ENCODE data around the gene NBEA.
"Not testable (repeated sequence)": the region's sequence is repeated elsewhere in the genome, so short reads cannot be mapped to it uniquely, and the experiment has no call there.

The NBEA gene

DNA sequence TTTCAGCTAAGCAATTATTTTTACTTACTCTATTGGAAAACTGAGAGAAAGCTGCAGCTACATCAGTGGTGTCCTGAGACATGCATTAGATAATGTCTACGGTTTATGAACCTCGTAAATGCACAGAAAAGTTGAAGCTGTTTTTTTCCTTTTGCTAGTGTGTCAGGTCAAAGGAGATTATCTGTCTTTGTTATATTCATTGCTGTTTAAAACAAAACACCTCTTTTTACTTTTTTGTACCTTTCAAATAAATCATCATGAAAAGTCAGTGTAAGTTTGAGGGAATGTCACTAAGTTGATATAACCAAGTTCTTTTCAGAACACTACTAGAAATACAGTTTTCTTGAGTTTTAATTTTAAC, 2.2 kb downstream of the NBEA start:
- ChIA-PET POLR2A (no interaction called here), CTCF (interaction anchor here (0.9 kb wide), 1 partner anchor 11 kb away, joined by 3 read pairs; no protein-coding TSS in a partner anchor)
- TF ChIP-seq, protein P1, sequence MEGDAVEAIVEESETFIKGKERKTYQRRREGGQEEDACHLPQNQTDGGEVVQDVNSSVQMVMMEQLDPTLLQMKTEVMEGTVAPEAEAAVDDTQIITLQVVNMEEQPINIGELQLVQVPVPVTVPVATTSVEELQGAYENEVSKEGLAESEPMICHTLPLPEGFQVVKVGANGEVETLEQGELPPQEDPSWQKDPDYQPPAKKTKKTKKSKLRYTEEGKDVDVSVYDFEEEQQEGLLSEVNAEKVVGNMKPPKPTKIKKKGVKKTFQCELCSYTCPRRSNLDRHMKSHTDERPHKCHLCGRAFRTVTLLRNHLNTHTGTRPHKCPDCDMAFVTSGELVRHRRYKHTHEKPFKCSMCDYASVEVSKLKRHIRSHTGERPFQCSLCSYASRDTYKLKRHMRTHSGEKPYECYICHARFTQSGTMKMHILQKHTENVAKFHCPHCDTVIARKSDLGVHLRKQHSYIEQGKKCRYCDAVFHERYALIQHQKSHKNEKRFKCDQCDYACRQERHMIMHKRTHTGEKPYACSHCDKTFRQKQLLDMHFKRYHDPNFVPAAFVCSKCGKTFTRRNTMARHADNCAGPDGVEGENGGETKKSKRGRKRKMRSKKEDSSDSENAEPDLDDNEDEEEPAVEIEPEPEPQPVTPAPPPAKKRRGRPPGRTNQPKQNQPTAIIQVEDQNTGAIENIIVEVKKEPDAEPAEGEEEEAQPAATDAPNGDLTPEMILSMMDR (IDR thresholded peaks at IDR 0.05; ENCODE audit: control extremely low read depth, extremely low read depth, low read depth, missing control alignments) = no peak
- no peak for DNase-seq (ENCODE audit: extremely low spot score)

DNA sequence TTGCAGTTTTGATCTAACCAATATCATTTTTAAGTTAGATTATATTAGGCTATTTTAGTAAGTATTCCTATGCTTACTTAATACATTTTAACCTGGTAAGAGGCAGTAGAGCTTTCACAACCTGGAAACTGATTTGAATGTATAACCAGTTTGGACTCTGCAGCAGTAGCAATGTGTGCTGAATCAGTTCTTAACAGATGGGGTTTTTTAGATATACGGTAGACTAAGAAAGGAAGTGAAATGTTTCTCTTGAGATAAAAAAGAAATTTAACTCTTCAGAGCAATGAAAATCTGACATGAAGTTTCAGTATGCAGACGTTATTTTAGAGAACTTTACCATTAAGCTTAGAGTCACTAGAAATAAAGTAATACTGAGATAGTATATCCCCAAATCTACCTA, 2.7 kb downstream of the NBEA start:
- POLR2A ChIA-PET = no interaction called here

DNA sequence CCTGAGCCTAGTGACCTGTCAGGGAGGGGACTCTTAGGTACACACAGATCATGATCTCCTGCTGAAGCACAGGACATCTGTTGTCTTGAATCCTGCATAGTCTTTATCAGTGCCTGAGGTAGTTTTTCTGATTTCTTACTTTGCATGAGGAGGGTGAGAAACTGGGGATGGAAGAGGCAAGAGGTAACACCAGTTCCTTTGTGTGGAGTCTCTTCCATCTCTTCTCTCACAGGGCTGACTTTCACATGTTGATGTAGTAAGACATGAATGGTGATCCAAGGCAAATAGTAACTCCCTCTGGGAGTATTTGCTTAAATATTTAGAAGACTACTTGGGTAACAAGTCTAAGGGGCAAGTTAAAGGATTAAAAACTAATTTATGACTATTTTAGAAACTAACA, 9.5 kb downstream of the NBEA start:
- CTCF ChIA-PET = interaction anchor here (0.8 to 2.5 kb wide), 3 partner anchors 9 to 20 kb away, joined by 3 to 10 read pairs (median 4); no protein-coding TSS in a partner anchor

More for the DNA sequence above, 2.7 kb downstream of the NBEA start:
- TF ChIP-seq, protein P1 (IDR thresholded peaks at IDR 0.05; ENCODE audit: control extremely low read depth, extremely low read depth, low read depth, missing control alignments) = no peak
- CTCF ChIA-PET = interaction anchor here (0.9 kb wide), 1 partner anchor 11 kb away, joined by 3 read pairs; no protein-coding TSS in a partner anchor
- peak; percentile 6 for DNase-seq (ENCODE audit: extremely low spot score)

DNA sequence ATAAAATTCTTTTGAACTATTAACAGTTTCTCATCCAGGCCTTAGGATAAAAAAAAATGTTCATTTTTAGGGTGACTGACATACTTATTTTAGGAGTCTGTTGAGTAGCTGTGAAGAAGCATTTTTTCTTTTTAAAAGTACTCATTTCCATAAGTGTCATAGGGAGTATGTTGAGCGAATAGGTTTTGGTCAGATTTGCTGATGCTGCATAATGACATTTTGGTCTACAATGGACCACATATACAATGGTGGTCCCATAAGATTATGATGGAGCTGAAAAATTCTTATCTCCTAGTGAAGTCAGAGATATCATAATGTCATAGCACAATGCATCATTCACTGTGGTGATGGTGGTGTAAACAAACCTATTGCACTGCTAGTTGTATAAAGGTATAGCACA, 17.4 kb downstream of the NBEA start:
- CTCF ChIA-PET = interaction anchor here (0.8 to 2.1 kb wide), 4 partner anchors 8 to 22 kb away, joined by 3 to 10 read pairs (median 3); no protein-coding TSS in a partner anchor
- TF ChIP-seq, protein P1 (IDR thresholded peaks at IDR 0.05; ENCODE audit: control extremely low read depth, extremely low read depth, low read depth, missing control alignments) = no peak
- no peak for DNase-seq (ENCODE audit: extremely low spot score)
- POLR2A ChIA-PET = no interaction called here

More for the DNA sequence above, 9.5 kb downstream of the NBEA start:
- POLR2A ChIA-PET = no interaction called here
- TF ChIP-seq, protein P1 (IDR thresholded peaks at IDR 0.05; ENCODE audit: control extremely low read depth, extremely low read depth, low read depth, missing control alignments) = no peak
- DNase-seq (ENCODE audit: extremely low spot score) = no peak

DNA sequence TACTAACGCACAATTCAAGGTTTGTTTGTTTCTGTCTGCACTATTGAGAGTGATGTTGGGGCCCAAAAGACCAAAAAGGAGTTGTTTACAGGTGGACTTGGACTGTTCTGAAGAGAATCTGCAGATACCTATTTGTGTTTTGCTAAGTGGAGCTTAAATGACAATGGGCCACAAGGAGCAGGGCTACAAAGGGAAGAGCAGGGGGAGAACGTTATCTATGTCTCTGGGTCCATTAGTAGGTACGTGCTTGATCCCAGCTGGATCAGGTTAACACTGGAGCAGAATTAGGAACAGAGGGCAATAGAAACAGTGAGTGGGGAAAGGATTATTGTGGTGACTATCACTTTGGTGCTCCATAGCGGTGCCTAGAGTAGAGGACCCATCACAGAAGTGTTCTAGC, 22.5 kb downstream of the NBEA start:
- TF ChIP-seq, protein P1 (IDR thresholded peaks at IDR 0.05; ENCODE audit: control extremely low read depth, extremely low read depth, low read depth, missing control alignments) = no peak
- ChIA-PET CTCF (no interaction called here), POLR2A (no interaction called here)

DNA sequence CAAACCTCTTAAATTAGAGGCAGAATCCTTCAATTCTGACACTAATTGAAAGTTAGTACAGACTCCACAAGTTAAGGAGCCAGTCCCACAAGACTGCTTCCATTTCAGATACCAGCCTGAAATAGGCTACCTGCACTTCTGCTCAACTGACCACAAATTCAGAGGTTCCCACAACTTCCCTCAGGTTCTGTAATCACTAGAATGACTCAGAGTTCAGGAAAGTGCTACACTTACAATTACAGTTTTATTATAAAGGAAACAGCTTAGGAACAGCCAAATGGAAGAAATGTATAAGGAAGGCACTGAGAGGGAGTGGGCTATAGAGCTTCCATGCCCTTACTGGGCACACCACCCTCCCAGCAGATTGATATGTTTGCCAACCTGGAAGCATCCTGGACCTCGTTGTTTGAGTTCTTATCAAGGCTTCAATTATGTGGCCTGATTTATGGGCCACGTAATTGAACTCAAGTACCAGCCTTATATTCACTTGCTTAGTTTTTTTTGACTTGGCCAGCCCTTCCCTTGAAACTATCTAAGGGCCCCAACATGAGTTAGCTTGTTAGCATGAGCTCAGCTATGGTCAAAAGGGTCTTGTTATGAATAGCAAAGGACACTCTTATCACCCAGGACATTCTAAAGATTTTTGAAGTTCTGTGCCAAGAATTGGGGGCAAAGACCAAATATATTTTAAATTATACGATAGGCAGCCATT, 25.9 kb downstream of the NBEA start:
- TF ChIP-seq, protein P1 (IDR thresholded peaks at IDR 0.05; ENCODE audit: control extremely low read depth, extremely low read depth, low read depth, missing control alignments) = no peak
- CTCF ChIA-PET = no interaction called here
- POLR2A ChIA-PET = no interaction called here
- no peak for DNase-seq (ENCODE audit: extremely low spot score)

More for the DNA sequence above, 22.5 kb downstream of the NBEA start:
- DNase-seq (ENCODE audit: extremely low spot score) = no peak

DNA sequence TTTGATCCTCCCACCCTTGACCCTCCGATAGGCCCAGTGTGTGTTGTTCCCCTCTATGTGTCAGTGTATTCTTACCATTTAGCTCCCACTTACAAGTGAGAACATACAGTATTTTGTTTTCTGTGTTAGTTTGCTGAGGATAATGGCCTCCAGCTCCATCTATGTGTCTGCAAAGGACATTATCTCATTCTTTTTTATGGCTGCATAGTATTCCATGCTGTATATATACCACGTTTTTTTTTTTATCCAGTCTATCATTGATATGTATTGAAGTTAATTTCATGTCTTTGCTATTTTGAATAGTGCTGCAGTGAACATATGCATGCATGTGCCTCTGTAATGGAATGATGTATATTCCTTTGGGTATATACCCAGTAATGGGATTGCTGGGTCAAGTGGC, 27.5 kb downstream of the NBEA start:
- CTCF ChIA-PET; DNase-seq (ENCODE audit: extremely low spot score); POLR2A ChIA-PET: not testable (repeated sequence)

Measured in GM10248 (cell line).